ENCODE results near the gene PDE2A. TPM values are rescaled to one million over a fixed set of nuclear protein-coding genes. Genes with fewer than 3 reads are reported as not detected.

Gene PDE2A
- total and polyA plus RNA-seq, 4 donors = 9.4 to 17.5 (median 14.1) TPM

- Histone ChIP-seq H3K27me3 (ENCODE audit: control insufficient read depth, insufficient read depth, low read length) (no peaks in the 10 kb centered on the region), H3K9me3 (ENCODE audit: control insufficient read depth, insufficient read depth, low read length) (no peaks in the 10 kb centered on the region), H3K4me1 (ENCODE audit: control insufficient read depth, insufficient read depth, low read length) (peaks cover 49% of the 10 kb centered on the region), H3K27ac (ENCODE audit: low read depth, low read length) (no peak overlapping the region), H3K4me3 (ENCODE audit: low read depth, low read length) (no peak overlapping the region), H3K36me3 (ENCODE audit: control insufficient read depth, insufficient read depth, low read length) (no peaks in the 10 kb centered on the region)
- WGBS (ENCODE audit: insufficient coverage) = 92% methylated on average over 12 of the region's 12 CpGs
- no peak for DNase-seq (ENCODE audit: low read depth in 4 of 6, low spot score in 6 of 6)
Observed at GRCh38 chr11:72624496-72625201, 49.6 kb downstream of the PDE2A start.

GRCh38 chr11:72623052-72623451 lies 51.2 kb downstream of the PDE2A start:
- H3K27ac ChIP-seq (ENCODE audit: low read depth, low read length) = no peak overlapping the region
- DNase-seq (ENCODE audit: low read depth in 4 of 6, low spot score in 6 of 6) = no peak
- no peaks in the 10 kb centered on the region for H3K27me3 ChIP-seq (ENCODE audit: control insufficient read depth, insufficient read depth, low read length)
- no peaks in the 10 kb centered on the region for H3K9me3 ChIP-seq (ENCODE audit: control insufficient read depth, insufficient read depth, low read length)
- 74% methylated on average over 8 of the region's 8 CpGs for WGBS (ENCODE audit: insufficient coverage)
- H3K4me1 ChIP-seq (ENCODE audit: control insufficient read depth, insufficient read depth, low read length) = peaks cover 39% of the 10 kb centered on the region
- no peaks in the 10 kb centered on the region for H3K36me3 ChIP-seq (ENCODE audit: control insufficient read depth, insufficient read depth, low read length)
- H3K4me3 ChIP-seq (ENCODE audit: low read depth, low read length) = no peak overlapping the region

- Histone ChIP-seq H3K4me1 (ENCODE audit: control insufficient read depth, insufficient read depth, low read length) (peaks cover 38% of the 10 kb centered on the region), H3K27ac (ENCODE audit: low read depth, low read length) (no peak overlapping the region), H3K9me3 (ENCODE audit: control insufficient read depth, insufficient read depth, low read length) (no peaks in the 10 kb centered on the region), H3K27me3 (ENCODE audit: control insufficient read depth, insufficient read depth, low read length) (no peaks in the 10 kb centered on the region), H3K4me3 (ENCODE audit: low read depth, low read length) (no peak overlapping the region), H3K36me3 (ENCODE audit: control insufficient read depth, insufficient read depth, low read length) (no peaks in the 10 kb centered on the region)
- 89% methylated on average over 3 of the region's 4 CpGs for WGBS (ENCODE audit: insufficient coverage)
- no peak for DNase-seq (ENCODE audit: low read depth in 4 of 6, low spot score in 6 of 6)
Observed at GRCh38 chr11:72621008-72621610, 53.1 kb downstream of the PDE2A start.

- H3K27me3 ChIP-seq (ENCODE audit: control insufficient read depth, insufficient read depth, low read length) = no peaks in the 10 kb centered on the region
- no peaks in the 10 kb centered on the region for H3K36me3 ChIP-seq (ENCODE audit: control insufficient read depth, insufficient read depth, low read length)
- peaks cover 35% of the 10 kb centered on the region for H3K4me1 ChIP-seq (ENCODE audit: control insufficient read depth, insufficient read depth, low read length)
- H3K9me3 ChIP-seq (ENCODE audit: control insufficient read depth, insufficient read depth, low read length) = no peaks in the 10 kb centered on the region
- H3K27ac ChIP-seq (ENCODE audit: low read depth, low read length) = peak overlapping the region; percentile 68
- H3K4me3 ChIP-seq (ENCODE audit: low read depth, low read length) = no peak overlapping the region
- peak in 1 of 6 donors; percentile 81 for DNase-seq (ENCODE audit: low read depth in 4 of 6, low spot score in 6 of 6)
- WGBS (ENCODE audit: insufficient coverage) = 61% methylated on average over 2 of the region's 8 CpGs
Observed at GRCh38 chr11:72618803-72619202, 55.4 kb downstream of the PDE2A start.

GRCh38 chr11:72617080-72617762 lies 57.0 kb downstream of the PDE2A start:
- 40% methylated on average over 10 of the region's 11 CpGs for WGBS (ENCODE audit: insufficient coverage)
- peak overlapping the region; percentile 68 for H3K27ac ChIP-seq (ENCODE audit: low read depth, low read length)
- DNase-seq (ENCODE audit: low read depth in 4 of 6, low spot score in 6 of 6) = peak in 2 of 6 donors; percentile 72 to 76
- peaks cover 36% of the 10 kb centered on the region for H3K4me1 ChIP-seq (ENCODE audit: control insufficient read depth, insufficient read depth, low read length)
- no peaks in the 10 kb centered on the region for H3K27me3 ChIP-seq (ENCODE audit: control insufficient read depth, insufficient read depth, low read length)
- H3K9me3 ChIP-seq (ENCODE audit: control insufficient read depth, insufficient read depth, low read length) = no peaks in the 10 kb centered on the region
- H3K36me3 ChIP-seq (ENCODE audit: control insufficient read depth, insufficient read depth, low read length) = no peaks in the 10 kb centered on the region
- H3K4me3 ChIP-seq (ENCODE audit: low read depth, low read length) = no peak overlapping the region

GRCh38 chr11:72616655-72617054 lies 57.6 kb downstream of the PDE2A start:
- Histone ChIP-seq H3K4me3 (ENCODE audit: low read depth, low read length) (no peak overlapping the region), H3K36me3 (ENCODE audit: control insufficient read depth, insufficient read depth, low read length) (no peaks in the 10 kb centered on the region), H3K9me3 (ENCODE audit: control insufficient read depth, insufficient read depth, low read length) (no peaks in the 10 kb centered on the region), H3K4me1 (ENCODE audit: control insufficient read depth, insufficient read depth, low read length) (peaks cover 36% of the 10 kb centered on the region), H3K27ac (ENCODE audit: low read depth, low read length) (peak overlapping the region; percentile 68), H3K27me3 (ENCODE audit: control insufficient read depth, insufficient read depth, low read length) (no peaks in the 10 kb centered on the region)
- DNase-seq (ENCODE audit: low read depth in 4 of 6, low spot score in 6 of 6) = no peak
- WGBS (ENCODE audit: insufficient coverage) = 71% methylated on average over 4 of the region's 4 CpGs

GRCh38 chr11:72615329-72615728 lies 58.9 kb downstream of the PDE2A start:
- peaks cover 36% of the 10 kb centered on the region for H3K4me1 ChIP-seq (ENCODE audit: control insufficient read depth, insufficient read depth, low read length)
- DNase-seq (ENCODE audit: low read depth in 4 of 6, low spot score in 6 of 6) = no peak
- H3K4me3 ChIP-seq (ENCODE audit: low read depth, low read length) = no peak overlapping the region
- 75% methylated on average over 1 of the region's 3 CpGs for WGBS (ENCODE audit: insufficient coverage)
- no peaks in the 10 kb centered on the region for H3K36me3 ChIP-seq (ENCODE audit: control insufficient read depth, insufficient read depth, low read length)
- no peaks in the 10 kb centered on the region for H3K9me3 ChIP-seq (ENCODE audit: control insufficient read depth, insufficient read depth, low read length)
- no peaks in the 10 kb centered on the region for H3K27me3 ChIP-seq (ENCODE audit: control insufficient read depth, insufficient read depth, low read length)
- H3K27ac ChIP-seq (ENCODE audit: low read depth, low read length) = no peak overlapping the region

- Histone ChIP-seq H3K27me3 (ENCODE audit: control insufficient read depth, insufficient read depth, low read length) (no peaks in the 10 kb centered on the region), H3K27ac (ENCODE audit: low read depth, low read length) (no peak overlapping the region), H3K36me3 (ENCODE audit: control insufficient read depth, insufficient read depth, low read length) (no peaks in the 10 kb centered on the region), H3K4me3 (ENCODE audit: low read depth, low read length) (no peak overlapping the region), H3K4me1 (ENCODE audit: control insufficient read depth, insufficient read depth, low read length) (peaks cover 36% of the 10 kb centered on the region), H3K9me3 (ENCODE audit: control insufficient read depth, insufficient read depth, low read length) (no peaks in the 10 kb centered on the region)
- 52% methylated on average over 5 of the region's 6 CpGs for WGBS (ENCODE audit: insufficient coverage)
- peak in 1 of 6 donors; percentile 43 for DNase-seq (ENCODE audit: low read depth in 4 of 6, low spot score in 6 of 6)
Observed at GRCh38 chr11:72614381-72614780, 59.8 kb downstream of the PDE2A start.

- no peak overlapping the region for H3K4me3 ChIP-seq (ENCODE audit: low read depth, low read length)
- H3K9me3 ChIP-seq (ENCODE audit: control insufficient read depth, insufficient read depth, low read length) = no peaks in the 10 kb centered on the region
- H3K27ac ChIP-seq (ENCODE audit: low read depth, low read length) = no peak overlapping the region
- no peaks in the 10 kb centered on the region for H3K27me3 ChIP-seq (ENCODE audit: control insufficient read depth, insufficient read depth, low read length)
- H3K36me3 ChIP-seq (ENCODE audit: control insufficient read depth, insufficient read depth, low read length) = no peaks in the 10 kb centered on the region
- WGBS (ENCODE audit: insufficient coverage) = 78% methylated on average over 6 of the region's 7 CpGs
- H3K4me1 ChIP-seq (ENCODE audit: control insufficient read depth, insufficient read depth, low read length) = peaks cover 36% of the 10 kb centered on the region
- DNase-seq (ENCODE audit: low read depth in 4 of 6, low spot score in 6 of 6) = no peak
Observed at GRCh38 chr11:72613977-72614376, 60.2 kb downstream of the PDE2A start.

All from spinal cord (tissue), 10 donors.